ENCODE results near the gene RASL10B.
"Not testable (repeated sequence)": the region's sequence is repeated elsewhere in the genome, so short reads cannot be mapped to it uniquely, and the experiment has no call there.

RASL10B gene, protein sequence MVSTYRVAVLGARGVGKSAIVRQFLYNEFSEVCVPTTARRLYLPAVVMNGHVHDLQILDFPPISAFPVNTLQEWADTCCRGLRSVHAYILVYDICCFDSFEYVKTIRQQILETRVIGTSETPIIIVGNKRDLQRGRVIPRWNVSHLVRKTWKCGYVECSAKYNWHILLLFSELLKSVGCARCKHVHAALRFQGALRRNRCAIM

DNA sequence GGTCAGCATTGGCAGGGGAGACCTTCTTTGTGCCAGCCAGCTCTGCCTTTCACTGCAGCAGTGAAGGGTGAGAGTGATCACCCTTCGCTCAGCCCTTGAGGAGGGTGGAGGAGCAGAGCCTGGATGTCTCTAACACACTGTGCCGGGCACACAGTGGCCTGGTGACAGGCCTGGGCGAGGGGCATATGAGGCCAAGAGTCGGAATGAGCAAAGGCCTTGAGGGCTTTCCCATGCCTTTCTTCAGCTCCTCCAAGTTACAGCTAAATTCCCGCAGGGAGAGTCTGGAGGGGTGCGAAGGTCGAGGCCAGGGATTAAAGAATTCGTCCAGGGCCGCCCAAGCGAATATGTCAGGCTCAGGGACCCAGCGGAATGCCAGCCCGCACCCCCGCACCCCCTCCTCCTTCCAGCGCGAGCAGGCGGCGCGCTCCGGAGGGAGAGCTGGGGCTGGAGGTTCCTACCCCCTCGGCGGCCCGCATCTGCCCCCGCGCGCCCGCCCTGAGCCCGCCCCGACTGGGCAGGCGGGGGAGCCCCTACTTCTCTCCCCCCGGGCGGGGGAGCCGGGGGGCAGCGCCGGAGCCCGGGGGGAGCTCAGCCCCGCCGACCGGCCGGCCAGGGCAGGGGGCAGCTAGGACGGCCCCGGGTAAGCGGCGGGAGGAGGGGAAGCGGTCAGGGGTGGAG, at the start of gene RASL10B:
Gene RASL10B, plus strand, starts transcription at position 401 of the 678 bp plus-strand sequence. CDS start 3,546 bp downstream, outside the sequence.
- DNase-seq = no peak

DNA sequence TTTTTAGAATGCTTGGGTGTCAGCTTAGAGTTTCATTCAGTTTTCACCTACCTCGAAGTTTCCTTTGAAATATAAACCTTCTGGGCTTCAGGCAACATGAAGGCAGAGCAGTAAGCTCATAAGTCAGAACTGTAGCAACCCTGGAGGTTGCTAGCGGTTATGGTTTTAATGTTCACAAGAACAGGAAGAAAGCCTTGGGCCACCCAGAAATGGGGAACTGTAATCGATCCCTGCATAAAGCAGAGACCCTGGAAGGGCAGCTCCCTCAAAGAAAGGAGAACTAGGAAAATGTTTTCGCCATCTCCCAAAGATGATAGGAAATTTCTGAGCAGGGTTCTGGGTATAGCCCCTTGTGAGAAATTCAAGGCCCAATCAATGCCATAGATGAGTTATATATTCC, 47.8 kb upstream of the RASL10B start:
- DNase-seq = no peak

DNA sequence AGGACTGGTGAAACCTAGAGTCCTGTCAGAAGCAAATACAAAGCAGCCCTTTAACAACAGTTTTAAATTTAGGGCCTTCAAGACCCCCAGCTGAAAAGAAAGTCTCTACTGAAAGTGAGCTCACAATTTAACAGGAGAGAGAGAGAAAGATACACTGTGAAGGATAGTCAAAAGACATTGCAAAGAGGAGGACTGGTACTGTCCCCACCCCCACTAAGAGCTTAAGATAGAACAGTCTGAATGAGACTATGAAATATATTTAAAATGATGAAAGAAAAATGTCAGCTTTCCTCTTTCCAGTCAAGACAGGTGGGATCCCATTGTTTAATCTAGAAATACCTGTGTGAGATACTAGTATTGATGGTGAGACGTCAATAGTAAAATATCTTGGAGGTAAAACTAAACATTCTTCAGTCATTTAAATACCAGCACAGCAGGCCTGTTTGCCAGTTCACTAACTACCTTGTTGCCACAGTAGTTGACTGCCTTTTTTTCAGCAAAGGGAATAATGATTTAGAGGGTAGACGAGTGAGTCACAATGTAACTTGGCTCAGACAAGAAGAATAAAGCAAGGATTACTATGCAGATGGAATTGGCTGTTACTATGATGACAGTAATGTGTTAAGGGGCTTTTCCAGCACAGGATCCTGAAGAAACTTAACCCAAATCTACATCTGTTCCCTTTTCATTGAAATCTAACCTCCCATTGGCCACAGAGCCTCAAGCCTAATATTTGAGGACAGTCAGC, 47.2 kb upstream of the RASL10B start:
- DNase-seq = no peak

DNA sequence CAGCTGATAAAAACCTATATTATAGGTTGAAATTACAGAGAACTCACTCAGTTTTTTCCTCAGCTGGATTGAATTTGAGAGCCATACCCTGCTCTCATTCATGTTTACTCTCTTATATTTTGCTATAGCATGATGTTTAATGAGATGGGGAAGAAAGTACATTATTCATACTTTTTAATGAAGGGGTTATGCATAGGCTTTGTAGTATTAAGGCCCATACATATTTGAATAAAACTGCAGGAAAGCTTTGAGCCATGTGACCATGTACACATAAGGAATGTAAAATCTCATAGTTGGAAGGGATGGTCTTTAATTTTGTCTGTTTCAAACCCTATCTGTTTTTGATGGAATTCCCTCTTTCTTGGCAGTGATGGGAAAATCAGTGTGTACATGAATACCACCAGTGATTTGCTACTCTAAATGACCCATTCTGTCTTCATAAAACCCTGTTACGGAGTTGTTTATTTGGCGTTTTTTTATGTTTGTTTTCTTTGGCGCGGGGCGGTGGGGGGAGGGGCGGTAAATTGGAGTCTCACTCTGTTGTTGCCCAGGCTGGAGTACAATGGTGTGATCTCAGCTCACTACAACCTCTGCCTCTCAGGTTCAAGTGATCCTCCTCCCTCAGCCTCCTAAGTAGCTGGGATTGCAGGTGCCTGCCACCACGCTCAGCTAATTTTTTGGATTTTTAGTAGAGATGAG, 38.8 kb upstream of the RASL10B start:
- no peak for DNase-seq

DNA sequence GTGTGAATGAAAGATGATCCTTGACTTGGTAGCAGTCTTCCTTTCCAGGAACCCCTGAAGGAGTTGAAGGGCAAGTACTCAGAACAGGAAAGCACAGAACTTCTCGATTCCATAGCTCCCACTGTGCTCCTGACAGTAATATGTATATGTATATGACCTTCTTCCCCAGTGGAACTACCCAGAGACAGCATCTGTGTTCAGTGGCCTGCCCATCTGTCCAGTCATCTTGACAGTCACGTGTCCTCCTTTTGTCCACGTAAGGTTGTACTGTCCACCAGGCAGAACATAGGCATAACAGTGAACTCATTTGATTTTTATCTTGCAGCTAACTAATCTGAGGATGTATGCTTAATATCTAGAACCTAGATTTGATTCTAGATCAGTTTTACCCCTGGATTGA, 37.8 kb upstream of the RASL10B start:
- no peak for DNase-seq

DNA sequence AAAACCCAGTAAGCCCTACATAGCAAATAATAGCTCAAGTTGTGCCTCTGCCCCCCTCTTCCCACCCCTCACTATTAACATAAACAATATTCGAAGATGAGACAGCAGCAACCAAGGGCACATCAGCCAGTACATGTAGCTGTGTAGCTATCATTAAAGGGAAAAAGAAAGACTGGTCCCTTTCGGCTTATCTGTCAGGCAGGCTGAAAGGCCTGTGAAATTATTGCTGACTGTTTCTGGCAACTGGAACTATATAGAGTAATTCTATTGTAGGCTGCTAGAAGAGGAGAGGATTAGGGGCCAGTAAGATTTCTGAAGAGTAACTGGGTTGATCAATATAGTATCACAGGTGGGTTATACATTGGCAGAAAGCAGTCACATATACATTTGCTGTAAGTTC, 36.5 kb upstream of the RASL10B start:
- no peak for DNase-seq

DNA sequence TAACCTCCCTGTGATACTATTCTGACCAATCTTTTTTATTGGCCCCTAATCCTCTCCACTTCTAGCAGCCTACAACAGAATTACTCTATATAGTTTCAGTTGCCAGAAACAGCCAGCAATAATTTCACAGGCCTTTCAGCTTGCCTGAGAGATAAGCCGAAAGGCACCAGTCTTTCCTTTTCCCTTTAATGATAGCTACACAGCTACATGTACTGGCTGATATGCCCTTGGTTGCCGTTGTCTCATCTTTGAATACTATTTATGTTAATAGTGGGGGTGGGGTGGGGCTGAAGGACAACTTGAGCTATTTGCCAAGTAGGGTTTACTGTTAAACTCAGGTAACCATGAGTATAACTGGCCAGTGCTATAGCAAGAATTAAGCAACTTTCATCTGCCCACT, 35.8 kb upstream of the RASL10B start:
- DNase-seq = no peak

DNA sequence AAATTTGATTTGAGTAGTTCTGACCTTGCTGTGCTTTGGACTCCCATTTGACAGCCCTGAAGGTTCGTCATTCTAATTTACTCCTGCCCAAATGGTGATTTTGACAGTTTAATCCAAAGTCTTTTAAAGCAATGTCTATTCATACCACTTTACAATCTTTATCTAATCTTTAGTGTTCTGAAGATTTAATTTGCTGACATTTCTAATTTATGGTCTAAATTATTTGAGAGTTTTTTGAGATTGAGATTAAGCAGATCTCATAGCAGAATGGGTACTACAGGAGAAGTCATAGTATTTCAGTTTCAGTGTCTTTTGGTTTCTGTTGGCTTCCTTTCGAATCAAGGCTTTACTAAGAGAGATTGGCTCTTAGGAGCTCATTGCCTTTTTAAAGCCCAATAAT, 32.6 kb upstream of the RASL10B start:
- no peak for DNase-seq

DNA sequence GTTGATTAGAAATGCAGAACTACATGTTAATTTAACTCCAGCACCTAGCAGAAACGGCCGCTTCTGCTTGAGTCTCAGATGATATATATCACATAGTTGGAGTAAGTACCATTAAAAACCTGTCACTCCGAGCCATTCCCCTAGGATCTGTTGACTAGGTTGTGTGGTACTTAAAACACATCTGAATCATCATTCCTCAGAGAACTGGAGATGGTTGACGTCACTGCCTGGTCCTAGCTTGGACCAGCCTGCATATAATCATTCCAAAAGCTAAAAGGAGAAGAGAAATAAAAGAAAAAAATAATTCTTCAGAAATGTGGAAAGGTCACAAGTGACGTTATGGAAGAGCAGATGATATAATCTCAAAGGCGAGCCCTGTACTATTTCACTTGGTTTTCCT, 31.3 kb upstream of the RASL10B start:
- DNase-seq = no peak

DNA sequence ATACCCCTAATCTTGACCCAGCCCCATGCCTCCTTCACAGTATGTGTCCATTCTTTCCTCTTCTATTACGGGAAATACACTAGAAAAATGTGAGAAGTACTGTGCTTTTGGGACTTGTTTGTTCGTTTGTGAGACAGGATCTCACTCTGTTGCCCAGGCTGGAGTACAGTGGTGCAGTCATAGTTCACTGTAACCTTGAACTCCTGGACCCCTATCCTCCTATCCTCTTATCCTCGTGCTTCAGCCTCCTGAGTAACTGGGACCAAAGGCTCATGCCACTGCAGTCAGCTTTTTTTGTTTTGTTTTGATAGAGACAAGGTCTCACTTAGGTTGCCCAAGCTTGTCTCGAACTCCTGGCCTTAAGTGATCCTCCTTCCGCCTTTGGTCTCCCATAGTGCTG, 29.9 kb upstream of the RASL10B start:
- no peak for DNase-seq

DNA sequence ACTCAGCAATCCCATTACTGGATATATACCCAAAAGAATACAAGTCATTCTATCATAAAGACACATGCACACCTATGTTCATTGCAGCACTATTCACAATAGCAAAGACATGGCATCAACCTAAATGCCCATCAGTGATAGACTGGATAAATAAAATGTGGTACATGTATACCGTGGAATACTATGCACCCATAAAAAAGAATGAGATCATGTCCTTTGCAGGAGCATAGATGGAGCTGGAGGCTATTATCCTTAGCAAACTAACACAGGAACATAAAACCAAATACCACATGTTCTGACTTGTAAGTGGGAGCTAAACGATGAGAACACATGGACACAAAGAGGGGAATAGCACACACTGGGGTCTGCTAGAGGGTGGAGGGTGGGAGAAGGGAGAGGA, 28.1 kb upstream of the RASL10B start:
- DNase-seq = not testable (repeated sequence)

DNA sequence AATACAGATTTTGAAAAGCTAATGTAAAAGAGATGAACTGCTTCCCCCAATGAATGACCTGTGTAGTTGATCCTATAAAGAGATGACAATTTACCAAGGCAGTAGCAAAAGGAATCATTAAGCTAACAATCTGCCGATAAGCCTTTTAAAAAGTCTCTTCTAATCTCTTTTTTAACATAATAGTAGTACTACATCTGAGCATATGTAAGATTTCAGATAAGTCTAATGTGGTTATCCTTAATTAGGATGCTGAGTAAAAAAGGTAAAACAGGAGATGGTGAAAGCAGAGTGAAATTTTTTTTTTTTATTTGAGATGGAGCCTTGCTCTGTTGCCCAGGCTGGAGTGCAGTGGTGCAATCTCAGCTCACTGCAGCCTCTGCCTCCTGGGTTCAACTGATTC, 26.2 kb upstream of the RASL10B start:
- DNase-seq = no peak

DNA sequence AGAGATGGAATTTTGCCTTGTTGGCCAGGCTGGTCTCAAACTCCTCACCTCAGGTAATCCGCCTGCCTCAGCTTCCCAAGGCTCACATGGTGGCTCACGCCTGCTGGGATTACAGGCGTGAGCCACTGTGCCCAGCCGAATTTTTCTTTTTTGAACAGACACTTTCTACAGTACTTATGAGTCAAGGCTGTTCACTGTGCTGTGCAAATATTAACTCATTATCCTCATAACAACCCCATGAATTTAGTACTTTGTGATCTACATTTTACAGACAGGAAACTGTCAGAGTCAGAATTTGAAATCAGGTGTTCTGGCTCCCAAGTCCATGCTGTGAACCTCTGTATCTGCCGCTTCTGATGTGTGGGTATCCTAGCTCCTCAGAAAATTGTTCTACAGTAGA, 25.7 kb upstream of the RASL10B start:
- DNase-seq = no peak

DNA sequence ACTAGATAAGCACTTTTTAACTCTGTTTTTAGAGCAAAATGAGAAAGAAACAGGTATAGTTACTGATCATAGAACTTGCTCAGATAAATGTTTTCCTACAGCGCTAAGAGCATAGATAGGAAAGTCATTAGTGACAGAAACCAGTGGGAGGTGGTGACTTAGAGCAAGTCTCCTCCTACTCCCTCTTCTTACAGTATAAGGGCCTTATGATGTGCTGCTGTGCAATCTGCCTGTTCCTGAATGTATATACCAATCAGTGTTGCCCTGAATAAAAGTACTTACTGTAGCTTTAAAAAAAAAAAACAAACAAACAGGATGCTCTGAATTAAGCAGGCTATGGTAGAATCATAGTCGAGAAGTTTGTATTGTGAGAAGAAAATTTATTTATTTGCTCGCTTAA, 23.3 kb upstream of the RASL10B start:
- no peak for DNase-seq

DNA sequence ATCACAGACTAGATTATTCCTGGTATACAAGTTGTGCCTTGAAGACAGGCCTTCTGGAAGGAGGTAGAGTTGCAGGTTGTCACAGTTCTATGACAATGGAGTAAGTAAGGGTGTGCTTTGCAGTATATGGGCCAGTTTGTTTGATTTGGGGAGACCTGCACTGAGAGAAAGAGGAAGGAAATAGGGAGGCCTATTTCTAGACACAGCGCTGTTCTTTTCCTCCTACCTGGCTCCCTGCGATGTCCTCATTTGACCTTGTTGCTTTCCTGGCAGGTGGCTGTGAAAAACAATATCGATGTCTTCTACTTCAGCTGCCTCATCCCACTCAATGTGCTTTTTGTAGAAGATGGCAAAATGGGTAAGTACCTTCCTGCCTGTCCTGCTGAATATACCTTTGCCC, 22.5 kb upstream of the RASL10B start:
- no peak for DNase-seq

DNA sequence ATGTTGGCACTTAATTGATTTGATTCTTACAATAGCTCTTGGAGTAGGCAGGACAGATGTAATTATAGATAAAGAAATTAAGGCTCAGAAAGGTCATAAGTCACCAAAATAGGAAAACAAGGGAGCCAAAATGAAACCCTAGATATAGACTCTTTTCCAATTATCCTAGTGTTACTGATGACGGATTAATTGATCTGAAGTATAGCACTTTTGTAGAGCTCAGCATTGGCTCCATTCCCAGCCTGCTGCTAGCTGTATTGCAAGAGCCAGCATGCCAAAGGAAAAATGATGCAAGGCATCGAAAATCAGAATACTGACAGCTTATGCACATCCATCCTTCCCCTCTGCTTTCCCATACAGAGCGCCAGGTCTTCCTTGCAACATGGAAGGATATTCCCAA, 21.6 kb upstream of the RASL10B start:
- DNase-seq = no peak

DNA sequence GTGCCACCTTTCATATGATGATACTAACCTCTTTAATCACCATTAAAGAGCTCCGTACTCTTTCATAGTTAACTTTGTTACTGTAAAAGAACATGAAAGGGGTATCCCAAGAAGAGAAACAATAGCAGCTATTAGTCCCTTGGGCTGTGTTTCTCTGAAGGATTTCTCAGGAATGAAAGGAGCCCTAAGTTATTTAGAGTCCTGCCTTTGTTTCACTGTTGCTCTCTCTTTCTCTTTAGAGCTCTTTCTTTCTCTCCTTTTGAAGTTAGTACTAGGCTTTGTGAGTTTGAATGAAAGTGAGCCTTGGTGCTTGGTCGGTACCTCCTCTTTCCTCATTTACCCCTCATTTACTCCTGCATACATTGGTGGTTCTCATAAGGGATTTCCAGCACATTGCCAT, 20.5 kb upstream of the RASL10B start:
- DNase-seq = no peak

DNA sequence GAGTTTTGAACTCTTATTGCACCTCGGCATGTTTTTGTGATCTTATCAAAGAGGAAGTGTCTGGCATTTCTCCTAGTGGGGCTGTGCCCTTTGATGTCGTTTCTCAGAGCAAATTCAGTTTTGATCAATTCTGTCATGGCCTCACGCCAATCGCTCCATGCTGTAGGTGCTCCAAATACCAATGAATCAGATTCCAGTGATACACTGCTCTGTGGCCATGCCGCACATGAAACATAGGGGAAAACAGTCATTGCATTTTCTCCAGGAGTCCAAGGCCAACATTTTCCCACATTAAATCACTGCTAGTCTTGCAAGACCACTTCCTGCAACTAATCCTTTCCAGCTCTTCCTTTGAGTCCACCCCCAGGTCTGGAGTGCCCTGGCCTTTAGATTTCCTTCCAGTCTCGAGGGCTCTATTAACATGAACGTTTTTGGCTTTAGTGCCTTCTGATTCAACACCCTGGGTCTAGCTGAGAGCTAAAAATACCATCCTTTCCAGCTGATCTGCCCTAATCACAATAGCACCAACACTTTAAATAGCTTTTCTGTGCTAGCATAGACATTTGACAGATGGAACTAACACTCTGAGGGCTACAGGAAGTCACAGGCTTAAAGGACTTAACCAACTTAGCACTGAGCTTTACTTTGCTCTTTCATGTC, 18.2 kb upstream of the RASL10B start:
- DNase-seq = no peak

DNA sequence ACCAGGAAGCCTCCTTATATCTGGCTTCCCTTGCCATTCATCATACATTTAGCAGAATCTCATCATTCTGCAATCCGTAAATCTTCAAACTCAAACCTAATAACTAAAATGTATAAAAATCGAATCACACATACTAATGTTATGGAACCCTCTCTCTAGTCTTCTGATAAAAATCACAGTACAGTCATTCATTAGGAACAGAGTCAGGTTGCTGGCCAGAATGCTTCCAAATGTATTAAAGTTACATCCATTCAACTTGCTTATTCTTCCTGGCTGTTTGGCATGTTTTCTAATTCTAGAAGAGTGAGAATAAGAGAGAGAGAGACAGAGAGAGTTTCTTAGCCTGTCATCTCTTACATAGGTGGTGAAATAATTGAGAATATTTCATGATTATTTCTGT, 16.5 kb upstream of the RASL10B start:
- no peak for DNase-seq

DNA sequence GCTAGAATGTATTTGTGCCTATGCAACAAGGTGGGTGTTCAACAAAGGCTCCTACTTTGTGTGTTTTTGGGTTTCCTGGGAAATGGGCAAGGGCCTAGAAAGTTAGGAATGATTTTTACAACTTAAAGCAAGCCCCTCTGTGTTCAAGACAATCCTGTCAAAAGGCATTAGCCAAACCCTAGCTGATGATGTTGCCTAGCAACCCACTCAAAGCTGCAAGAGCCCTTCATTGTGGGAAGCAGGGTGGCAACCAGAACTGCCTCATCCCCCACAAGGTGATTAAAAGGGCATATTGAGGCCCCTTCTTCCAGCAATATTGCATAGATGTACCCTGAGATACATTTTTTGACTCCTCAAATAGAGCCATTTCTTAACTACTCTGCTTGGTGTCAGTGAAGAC, 16.0 kb upstream of the RASL10B start:
- no peak for DNase-seq

DNA sequence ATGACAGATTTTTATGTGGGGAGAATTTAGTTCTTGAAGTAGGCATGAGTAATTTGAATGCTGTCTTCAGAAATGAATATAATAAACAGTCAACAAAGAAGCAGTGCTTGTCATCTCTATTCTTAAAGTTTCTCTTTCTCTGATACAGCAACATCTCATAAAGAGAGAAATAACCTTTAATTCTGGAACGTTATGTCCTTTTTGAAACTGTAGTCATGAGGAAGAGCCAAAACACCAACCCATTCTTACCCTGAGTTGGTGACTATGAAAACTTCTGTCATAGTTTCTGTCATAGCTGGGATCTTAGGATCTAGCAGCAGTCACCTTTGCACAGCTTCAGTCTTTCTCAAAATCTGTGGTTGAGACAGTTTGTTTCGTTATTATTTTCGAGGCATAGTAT, 15.3 kb upstream of the RASL10B start:
- DNase-seq = no peak

DNA sequence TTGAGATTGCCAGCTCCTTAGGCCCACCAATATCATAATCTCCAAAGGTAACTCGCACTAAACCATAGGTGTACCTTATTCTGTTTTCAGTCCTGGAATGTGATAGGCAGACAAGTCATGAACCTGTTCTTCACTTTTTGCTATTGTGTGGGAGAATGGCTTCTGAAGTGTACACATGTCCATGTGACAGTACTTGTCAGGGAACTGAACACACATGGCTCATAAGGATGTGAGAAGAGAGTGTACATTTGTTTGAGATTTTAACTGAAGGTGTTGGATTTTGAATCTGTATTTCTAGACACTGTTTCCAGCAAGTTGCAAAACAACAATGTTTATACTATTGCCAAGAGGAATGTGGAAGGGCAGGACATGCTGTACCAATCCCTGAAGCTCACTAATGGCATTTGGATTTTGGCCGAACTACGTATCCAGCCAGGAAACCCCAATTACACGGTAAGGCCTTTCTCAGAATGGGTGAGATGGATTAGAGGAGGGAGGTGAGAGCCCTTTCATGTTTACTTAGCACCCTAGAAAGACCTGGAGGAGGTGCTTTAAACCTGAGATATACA, 14.5 kb upstream of the RASL10B start:
- no peak for DNase-seq

DNA sequence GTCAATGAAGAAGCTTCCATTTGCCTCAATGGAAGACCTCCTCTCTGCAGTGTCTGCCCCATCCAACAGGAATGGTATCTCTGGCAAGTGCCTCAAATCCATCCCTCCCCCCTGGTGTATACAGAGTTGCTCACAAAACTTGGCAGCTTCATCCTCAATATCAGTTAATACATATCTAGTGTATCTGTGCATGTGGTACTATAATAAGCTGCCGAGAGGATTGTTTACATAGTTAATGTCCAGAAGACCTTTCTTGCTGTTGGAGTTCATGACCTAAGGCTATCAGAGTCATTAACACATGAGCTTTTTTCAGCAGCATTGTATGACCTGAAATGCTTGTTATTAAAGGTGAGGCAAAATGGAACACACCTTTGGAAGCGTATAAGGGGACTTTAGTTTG, 14.0 kb upstream of the RASL10B start:
- DNase-seq = no peak

Data from NCI-H2029 treated with DMSO at 0.1 percent for 48 hours (cell line).